Activated gamma-delta T cell (primary cell): Measurements from ENCODE around the gene GRAMD1B.
"Not testable (repeated sequence)": the region's sequence is repeated elsewhere in the genome, so short reads cannot be mapped to it uniquely, and the experiment has no call there.

Experiments
- DNase-seq: peaks from one replicate; lab custom pipeline; 2025; lab: John Stamatoyannopoulos, UW

Gene GRAMD1B

DNA sequence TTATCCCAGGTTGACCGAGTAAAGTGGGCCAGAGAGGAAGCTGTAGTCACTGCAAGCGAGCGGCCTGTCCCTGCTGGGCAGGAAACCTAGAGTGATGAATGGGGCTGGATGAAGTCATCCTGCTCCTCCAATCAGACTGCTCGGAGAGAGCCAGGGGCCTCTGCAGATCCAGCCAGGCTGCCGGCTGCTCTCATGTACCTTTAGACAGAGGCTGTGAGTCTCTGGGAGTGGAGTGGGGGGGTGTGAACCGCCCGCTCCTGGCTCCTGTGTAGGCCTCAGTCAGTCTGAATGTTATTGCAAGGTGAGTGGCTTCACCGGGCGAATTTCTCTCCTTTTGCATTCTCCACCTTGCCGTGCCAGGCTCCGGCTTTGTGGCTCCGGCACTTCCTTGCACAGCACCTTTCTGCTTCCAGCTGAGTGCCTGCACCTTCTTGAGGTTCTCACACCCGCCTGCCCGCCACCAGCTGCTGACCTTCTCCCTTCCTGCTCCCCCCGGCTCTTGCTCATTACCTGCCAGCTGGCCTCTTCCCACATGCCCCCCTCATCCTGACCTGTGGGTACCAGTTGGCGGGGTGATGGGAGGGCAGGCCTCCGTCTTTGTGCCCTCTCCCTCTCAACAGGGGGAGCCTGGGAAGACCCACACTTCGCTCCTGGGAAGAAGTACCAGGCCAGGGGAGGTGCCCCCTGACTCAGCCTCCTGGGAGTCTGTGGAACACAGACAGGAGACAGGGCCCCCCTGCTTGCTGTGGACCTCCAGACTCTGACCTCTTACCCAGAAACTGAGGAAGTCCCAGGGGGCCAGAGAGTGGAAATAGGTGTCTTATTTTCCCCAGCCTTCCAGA lies 79.9 kb downstream of the GRAMD1B start:
- DNase-seq: no peak

DNA sequence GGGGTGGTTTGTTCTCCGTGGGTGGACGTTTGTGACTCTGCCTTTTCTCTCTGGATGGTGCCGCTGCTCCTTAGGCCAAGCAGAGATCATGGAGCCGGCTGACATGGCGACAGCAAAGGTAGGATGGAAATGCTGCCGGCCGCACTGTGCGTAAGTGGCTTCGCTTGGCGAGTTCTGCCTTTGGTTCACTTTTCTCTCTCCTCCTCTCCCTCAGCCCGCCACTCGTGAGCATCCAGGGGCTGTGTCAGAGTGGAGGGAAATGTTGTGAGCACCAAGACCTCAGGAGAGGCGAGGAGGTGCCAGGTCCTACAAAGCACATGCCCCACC lies 80.5 kb downstream of the GRAMD1B start:
- DNase-seq: no peak

DNA sequence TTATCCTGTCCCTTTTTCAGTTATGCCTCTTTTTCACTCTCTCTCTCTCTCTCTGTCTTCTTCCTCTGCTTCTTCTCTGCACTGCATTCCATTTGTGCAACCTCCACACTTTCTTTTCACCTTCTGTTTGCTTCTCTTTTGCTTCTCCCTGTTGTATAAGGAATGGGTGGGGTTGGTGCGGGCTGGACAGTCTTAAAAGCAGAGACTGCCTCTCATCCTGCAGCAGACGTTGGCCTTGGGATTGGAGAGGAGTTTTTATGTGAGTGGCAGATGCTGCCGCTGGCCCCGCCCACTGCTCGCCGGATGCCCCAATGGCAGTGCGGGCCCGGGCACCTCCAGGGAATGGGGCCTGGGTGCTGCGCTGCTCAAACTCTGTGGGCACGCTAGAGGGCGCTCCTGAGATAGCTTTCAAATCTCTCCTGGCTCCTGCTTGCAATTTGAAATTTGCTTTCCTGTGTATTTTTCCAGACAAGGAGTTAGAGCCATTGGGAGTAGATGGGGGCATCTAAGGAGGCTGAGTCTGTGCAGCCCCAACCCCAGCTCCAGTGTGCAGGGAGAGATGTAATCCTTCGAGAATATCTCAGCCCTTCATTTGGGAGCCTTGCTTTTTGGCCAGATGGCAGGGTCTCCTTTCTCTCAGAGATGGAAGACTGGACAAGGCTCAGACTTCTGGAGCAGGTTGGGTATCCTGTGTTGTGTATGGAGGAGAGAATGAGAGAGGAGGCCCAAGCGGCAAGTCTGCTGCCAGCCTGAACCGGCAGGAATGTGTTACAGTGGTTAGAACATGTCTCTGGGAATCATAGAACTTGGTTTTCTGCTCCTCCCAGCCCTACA lies 81.2 kb downstream of the GRAMD1B start:
- no peak for DNase-seq

DNA sequence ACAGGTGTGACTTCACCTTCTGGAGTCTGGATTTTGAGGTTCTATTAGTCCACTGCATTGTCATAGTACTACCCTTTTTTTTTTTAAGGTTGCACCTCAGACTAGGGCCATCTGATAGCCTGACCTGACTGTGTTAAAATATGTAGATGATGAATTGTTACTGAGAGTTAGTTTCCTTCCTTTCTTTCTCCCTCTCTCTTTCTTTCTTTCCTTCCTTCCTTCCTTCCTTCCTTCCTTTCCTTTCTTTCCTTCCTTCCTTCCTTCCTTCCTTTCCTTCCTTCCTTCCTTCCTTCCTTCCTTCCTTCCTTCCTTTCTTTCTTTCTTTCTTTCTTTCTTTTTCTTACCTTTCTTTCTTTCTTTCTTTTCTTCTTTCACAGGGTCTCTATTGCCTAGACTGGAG lies 83.2 kb downstream of the GRAMD1B start:
- DNase-seq: not testable (repeated sequence)

DNA sequence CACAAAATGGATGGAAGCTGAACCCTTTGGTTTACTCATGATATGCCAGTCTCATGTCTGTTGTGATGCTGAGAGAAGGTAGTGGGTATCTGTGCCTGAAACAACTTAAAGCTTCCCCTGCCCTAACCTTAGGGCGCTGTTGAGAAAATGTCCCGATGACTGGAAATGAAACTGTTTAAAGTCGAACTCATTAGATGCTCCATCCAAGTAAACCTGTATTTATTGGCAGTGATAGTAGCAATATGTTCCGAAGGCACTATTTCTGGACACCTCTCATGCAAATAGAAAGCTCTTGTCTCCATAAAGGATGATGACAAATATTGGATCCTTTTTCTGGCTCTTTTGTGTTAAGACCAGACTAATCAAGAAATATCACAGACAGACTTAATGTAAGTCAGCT lies 86.2 kb downstream of the GRAMD1B start:
- no peak for DNase-seq

DNA sequence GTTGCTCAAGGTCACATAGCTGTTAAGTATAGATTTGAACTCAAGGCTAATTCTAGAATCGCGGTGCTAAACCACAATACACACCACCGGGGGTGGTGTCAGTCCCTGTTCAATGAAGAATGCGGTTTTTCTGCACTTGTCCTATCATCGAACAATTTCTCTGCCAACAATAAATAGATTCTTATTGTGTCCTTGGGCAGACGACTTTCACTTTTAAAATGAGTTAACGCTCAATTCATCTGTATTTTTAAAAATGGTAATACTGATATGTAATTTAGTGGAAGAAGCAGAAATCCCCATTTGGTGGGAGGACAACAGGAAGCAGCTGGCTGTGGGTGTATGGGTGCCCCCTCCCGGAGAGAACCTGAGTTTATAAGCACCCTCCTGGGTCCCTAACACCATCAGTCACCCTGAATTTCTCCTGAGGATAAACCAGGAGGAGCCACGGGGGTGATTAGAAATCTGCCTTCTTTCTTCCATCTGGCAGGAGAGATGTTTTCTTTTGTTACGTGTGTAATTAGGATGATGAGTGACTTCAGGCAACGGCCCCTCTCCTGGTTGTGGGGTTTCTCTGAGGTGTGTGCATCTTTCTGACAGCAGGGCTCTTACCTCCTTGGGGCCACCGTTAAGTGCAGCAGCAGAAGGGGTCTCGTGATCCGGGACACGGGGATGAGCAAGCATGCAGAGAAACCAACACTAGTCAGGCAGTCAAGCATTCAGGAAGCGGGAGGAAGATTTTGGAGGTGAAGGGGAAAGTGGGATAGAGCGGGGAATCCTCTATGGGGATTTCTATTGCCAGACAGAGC lies 87.7 kb downstream of the GRAMD1B start:
- DNase-seq: no peak

DNA sequence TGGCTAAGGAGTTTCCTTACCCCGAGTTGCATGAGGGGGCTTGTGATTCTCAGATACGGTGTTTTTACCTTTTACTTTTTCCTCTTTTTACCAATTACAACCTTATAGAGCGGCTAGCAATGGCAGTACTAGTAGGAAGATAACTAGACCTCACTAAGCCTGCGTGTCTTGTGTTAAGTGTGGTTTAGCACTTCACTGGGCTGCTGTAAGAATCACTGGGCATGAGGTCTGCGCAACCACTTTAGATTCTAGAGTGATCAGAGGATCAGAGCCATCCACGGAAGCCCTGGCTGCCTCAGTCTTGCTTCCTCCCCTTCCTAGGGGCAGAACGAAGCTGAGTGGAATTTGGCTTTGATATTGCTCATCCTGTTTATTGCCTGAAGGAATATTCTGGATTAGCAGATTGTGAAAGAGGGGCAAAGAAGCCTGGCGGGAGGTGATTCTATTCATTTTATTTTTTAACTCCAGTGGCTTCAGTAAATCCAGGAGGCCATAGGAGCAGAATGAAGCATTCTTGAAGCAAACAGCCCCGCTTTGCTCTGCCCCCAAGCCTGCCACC lies 88.5 kb downstream of the GRAMD1B start:
- DNase-seq: no peak

DNA sequence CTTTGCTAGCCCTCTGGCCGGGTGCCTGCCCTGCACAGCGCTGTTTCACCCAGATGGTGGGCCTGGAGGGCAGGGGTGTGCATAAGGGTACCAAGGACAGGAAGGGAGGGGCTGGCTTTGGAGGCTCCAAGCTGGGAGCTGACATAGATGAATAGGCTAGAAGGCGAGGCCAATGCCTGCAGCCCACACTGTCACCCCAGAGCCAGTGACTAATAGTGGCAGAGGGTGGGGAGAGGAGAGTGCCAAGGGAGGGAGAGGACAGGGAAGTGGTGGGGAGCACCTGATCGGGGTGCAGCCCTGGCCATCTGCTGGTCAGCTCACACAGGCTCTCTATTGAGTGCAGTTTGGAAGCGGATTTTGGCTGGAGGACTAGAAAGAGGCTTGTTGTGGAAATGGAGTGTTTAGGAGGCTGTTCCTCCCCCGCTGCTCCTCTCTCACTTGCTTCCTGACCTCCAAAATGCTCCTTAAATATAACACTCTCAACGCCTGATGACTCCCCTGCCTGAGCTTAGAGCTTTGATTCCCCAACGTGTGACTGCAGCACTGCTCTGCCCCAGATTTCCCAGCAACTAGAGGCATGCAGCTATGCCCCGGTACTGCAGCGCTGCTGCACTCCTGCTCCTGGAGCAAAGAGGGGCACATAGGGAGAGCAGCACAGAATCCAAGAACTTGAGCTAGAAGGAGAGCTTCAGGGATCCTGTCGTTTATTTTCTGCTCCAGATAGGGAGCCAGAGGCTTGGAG lies 89.2 kb downstream of the GRAMD1B start:
- DNase-seq: no peak

DNA sequence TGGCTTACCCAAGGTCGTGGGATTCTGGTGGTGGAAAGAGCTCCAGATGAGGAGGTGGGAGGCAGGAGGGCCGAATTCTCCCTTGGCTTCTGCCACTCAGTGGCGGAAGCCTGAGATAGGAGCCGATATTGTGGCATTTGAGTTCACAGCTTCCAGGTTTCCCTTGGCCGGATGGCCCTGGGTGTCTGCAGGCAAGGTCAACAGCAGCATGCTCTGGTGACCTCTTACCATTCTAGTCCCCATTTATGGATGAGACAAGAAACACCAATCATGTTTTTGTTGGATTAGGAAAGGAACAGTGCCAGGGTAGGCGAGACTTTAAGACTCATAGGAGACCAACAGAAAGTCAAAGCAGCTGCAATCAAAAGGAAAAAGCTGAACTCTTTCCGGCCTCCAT lies 89.7 kb downstream of the GRAMD1B start:
- DNase-seq: no peak

DNA sequence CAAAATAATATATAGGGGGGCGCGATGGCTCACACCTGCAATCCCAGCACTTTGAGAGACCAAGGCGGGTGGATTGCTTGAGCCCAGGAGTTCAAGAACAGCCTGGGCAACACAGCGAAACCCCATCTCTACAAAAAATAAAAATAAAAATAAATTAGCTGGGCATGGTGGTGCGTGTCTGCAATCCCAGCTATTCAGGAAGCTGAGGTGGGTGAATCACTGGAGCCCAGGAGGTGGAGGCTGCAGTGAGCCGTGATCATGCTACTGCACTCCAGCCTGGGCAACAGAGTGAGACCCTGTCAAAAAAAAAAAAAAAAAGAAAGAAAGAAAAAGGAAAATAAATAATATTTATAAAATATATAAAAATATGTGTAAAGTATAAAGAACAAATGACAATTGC lies 90.4 kb downstream of the GRAMD1B start:
- not testable (repeated sequence) for DNase-seq

DNA sequence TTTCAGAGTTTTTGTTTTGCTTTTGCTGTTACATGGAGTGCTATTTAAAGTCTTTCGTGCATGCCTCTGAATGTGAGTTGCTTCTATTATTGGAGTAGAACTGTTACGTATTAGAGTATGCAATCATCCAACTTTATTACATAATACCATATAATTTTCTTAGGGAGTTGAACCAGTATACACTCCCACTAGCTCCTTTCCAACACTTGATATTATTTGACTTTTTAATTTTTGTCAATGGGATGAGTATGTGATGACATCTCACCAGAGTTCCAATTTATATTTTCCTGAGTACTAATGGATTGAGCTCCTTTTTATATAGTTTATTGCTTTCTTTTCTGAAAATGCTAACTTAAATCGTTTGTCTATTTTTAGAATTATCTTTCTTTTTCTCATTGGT lies 90.9 kb downstream of the GRAMD1B start:
- DNase-seq: no peak

DNA sequence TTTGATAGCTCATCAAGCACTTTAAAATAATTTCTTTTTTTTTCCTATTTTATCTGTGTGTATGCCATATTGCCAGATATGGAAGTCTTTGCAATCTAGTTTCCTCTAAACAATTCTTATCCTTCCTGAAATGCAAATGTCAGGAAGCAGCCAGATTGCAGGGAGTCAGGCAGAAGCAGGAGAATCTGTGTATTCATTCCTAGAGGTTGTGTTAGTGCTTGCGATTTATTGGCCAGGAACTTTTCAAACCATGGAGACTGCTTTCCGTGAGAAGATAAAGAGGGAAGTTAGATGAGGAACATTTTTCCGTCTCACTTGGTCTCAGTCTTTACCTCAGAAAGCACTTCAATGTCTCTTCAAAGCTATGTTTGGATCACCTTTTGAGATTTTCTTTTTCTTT lies 91.9 kb downstream of the GRAMD1B start:
- no peak for DNase-seq

DNA sequence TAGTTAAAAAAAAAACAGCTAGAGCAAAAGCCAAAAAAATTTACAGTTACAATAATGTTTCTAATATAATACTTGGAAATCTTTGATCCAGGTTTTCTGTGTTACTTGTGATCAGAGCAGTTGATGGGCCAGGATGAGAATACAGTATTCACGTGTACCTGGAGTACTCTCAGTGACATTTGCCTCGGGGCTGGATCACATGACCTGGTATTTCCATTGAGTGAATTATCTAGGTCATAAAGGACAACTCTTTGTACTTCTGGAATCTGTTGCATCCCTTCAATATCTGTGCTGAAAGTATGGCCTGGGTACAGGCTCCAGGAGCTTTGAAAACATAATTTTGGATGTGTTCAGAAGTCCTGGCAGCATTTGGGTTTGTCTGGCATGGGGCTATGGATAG lies 93.5 kb downstream of the GRAMD1B start:
- DNase-seq: no peak

DNA sequence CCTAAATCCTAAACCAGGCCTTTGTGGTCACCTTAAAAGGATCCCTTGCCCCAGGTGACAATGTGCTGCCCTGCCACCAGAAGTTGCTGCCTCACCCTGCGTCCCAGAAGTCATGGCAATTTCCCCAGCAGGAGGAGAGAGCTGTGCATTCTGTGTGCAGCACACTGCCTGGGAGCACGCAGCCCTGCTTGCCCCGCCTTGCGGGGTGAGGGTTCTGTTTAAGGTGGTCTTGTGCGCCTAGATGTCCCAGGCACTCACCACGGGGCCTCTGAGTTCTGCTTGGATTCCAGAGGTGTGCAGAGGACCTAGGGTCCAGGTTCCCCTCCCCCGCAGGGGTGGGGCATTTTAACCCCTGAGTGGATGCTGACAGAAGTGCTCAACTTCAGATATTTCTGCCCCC lies 95.0 kb downstream of the GRAMD1B start:
- DNase-seq: no peak

DNA sequence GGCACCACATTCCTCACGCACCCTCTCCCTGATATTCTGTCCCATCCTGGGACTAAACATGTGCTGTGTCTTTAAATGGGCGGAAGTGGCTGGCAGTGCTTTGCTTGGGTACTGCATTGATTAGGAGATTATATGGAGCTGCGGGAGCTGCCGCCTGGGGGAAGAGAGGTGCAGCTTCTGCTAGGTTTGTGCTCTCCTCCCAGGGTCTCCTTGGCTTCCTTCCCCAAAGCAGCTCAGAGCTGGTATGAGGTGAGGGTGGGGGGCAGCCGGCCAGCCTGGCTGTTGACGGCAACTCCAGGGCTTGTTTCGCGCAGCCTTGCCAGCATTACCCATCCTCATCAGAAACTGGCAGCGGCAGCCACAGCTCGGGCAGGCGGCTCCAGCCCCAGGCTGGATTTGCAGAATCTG lies 95.4 kb downstream of the GRAMD1B start:
- no peak for DNase-seq

DNA sequence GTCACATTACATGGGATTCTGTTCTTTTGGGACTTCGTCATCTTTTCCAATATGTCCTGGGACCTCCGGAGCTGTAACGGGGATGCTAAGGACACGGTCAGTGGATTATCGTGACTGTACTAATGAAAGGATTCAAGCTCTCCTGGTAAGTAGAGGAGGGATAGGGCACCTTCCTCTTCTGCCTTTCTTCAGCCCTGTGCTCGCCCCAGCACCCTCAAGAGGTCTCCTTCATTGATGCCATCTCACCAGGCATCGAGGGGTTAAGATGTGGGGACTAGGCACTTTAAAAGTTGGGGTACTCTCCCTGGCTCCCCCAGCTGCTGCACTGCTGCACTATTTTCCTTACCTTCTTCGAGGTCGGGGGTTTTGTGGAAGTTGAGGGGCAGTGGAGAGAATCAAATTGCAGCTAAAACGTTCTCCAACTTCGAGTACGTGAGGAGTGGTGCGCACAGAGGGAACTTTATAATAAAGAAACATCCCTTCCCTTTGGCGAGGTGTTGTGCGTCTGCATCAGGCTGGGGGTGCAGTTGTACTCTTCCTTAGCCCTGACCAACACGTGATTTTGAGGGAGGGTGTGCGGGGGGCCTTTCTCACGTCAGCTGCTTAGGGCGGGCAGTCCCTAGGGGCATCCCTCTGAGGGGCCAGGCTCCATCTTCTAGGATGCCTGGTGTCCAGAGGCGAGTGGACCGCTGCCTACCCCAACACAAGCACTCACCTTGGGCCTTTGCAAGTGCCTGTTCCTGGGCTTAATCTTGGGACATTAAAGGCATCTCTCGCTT lies 96.1 kb downstream of the GRAMD1B start:
- DNase-seq: no peak

DNA sequence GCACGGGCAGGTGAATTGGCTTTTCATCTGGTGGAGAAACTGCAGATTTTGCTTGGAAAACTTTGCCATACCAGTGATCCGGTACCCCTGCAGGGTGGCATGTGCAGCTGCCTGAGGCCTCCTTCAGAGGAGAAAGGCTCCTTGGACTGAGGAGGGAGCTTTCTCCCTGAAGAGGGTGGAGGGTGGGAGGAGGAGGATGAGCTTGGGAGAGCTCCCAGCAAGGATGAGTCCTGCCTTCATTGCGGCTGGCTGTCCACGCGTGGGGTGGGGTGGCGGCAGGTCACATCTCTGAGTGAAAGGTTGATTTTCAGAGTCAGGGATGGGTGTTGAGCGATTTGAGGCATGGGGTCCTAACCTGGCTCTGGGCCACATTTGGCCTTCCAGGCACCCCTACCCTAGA lies 96.8 kb downstream of the GRAMD1B start:
- DNase-seq: no peak

DNA sequence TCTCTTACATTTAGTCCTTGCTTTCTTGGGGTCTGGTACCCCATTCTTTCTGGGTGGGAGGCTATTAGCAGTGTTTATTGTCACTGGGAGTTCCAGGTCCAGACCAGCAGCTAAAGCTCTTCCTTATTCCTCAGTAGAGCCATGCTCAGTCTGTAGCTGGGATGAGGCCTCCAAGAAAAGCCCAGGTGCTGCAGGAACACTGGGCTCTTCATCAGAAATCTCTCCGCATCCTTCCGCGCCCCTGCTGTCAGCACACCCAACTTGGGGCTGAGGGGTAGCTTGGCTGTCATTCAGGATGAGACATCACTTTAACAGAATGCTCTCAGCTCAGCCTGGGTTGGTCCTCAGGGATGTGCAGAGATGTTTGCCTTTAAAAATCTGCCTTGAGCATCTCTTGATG lies 97.5 kb downstream of the GRAMD1B start:
- DNase-seq: no peak

DNA sequence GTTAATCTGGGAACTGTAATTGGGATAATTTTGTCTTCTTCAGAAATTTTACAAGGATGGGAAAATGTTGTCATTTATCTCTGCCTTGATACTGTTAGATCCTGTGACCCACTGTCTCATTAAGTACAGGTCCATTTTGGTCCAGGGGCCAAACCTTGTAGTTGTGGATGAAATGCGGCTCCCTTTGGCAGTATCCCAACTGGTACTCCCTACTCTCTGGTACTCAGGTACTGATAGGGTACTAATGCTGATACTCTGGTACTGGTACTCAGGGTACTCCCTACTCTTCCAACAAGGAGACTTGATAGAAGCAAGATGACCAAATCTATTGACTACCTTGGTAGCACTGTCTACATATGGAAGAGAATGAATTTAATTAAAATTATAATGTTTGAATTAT lies 97.9 kb downstream of the GRAMD1B start:
- no peak for DNase-seq

DNA sequence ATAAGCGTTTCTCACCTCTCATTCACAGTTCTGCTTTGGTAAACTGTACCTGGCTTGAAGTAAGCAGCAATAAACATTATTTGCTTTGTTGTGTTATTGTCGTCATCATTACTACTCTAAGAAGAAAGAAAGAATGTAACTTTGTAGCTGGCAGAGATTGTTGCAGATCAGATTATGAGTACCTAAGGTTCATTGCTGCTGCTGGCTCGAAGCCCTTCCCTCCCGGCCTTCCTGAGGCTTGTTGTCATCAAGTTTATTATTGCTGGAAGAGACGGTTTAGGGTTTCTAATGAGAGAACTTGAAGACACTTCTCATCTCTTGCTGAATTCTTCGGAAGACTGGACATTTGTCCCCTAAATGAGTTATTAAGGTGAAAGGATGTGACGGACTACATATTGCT lies 101.3 kb downstream of the GRAMD1B start:
- no peak for DNase-seq

DNA sequence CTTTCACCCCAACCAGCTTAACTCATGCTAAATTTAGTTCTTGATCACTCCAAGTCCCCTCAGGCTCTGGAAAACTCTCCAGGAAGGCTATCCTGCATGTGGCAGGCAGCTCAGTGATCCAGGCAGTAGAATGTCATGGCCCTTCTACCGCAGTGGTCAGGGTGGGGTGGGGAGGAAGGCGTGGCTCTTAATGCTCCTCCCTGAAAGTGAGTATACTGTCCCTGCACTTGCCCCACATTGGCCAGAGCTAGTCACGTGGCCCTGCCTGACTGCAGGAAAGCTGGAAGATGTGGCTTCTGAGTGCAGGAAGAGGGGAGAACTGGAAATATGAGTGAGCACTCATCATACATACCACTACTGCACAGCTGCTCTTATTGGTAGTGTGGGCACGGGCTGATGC lies 102.1 kb downstream of the GRAMD1B start:
- no peak for DNase-seq
